ENCODE results near the gene LRRC56. TPM values are rescaled to one million over a fixed set of nuclear protein-coding genes. Genes with fewer than 3 reads are reported as not detected.

The LRRC56 gene
- total and polyA plus RNA-seq, 2 experiments from 2014 or later: 0.73 to 0.87 TPM

- TF ChIP-seq, protein P1, sequence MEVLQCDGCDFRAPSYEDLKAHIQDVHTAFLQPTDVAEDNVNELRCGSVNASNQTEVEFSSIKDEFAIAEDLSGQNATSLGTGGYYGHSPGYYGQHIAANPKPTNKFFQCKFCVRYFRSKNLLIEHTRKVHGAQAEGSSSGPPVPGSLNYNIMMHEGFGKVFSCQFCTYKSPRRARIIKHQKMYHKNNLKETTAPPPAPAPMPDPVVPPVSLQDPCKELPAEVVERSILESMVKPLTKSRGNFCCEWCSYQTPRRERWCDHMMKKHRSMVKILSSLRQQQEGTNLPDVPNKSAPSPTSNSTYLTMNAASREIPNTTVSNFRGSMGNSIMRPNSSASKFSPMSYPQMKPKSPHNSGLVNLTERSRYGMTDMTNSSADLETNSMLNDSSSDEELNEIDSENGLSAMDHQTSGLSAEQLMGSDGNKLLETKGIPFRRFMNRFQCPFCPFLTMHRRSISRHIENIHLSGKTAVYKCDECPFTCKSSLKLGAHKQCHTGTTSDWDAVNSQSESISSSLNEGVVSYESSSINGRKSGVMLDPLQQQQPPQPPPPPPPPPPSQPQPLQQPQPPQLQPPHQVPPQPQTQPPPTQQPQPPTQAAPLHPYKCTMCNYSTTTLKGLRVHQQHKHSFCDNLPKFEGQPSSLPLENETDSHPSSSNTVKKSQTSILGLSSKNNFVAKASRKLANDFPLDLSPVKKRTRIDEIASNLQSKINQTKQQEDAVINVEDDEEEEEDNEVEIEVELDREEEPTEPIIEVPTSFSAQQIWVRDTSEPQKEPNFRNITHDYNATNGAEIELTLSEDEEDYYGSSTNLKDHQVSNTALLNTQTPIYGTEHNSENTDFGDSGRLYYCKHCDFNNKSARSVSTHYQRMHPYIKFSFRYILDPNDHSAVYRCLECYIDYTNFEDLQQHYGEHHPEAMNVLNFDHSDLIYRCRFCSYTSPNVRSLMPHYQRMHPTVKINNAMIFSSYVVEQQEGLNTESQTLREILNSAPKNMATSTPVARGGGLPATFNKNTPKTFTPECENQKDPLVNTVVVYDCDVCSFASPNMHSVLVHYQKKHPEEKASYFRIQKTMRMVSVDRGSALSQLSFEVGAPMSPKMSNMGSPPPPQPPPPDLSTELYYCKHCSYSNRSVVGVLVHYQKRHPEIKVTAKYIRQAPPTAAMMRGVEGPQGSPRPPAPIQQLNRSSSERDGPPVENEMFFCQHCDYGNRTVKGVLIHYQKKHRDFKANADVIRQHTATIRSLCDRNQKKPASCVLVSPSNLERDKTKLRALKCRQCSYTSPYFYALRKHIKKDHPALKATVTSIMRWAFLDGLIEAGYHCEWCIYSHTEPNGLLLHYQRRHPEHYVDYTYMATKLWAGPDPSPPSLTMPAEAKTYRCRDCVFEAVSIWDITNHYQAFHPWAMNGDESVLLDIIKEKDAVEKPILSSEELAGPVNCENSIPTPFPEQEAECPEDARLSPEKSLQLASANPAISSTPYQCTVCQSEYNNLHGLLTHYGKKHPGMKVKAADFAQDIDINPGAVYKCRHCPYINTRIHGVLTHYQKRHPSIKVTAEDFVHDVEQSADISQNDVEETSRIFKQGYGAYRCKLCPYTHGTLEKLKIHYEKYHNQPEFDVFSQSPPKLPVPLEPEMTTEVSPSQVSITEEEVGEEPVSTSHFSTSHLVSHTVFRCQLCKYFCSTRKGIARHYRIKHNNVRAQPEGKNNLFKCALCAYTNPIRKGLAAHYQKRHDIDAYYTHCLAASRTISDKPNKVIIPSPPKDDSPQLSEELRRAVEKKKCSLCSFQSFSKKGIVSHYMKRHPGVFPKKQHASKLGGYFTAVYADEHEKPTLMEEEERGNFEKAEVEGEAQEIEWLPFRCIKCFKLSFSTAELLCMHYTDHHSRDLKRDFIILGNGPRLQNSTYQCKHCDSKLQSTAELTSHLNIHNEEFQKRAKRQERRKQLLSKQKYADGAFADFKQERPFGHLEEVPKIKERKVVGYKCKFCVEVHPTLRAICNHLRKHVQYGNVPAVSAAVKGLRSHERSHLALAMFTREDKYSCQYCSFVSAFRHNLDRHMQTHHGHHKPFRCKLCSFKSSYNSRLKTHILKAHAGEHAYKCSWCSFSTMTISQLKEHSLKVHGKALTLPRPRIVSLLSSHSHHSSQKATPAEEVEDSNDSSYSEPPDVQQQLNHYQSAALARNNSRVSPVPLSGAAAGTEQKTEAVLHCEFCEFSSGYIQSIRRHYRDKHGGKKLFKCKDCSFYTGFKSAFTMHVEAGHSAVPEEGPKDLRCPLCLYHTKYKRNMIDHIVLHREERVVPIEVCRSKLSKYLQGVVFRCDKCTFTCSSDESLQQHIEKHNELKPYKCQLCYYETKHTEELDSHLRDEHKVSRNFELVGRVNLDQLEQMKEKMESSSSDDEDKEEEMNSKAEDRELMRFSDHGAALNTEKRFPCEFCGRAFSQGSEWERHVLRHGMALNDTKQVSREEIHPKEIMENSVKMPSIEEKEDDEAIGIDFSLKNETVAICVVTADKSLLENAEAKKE (CRISPR knock-in tag; IDR thresholded peaks at IDR 0.05): no peak
- TF ChIP-seq NANOG (IDR thresholded peaks at IDR 0.05; ENCODE audit: borderline replicate concordance): no peak
- TF ChIP-seq, protein P2, sequence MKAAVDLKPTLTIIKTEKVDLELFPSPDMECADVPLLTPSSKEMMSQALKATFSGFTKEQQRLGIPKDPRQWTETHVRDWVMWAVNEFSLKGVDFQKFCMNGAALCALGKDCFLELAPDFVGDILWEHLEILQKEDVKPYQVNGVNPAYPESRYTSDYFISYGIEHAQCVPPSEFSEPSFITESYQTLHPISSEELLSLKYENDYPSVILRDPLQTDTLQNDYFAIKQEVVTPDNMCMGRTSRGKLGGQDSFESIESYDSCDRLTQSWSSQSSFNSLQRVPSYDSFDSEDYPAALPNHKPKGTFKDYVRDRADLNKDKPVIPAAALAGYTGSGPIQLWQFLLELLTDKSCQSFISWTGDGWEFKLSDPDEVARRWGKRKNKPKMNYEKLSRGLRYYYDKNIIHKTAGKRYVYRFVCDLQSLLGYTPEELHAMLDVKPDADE (IDR thresholded peaks at IDR 0.05): no peak
- no peak for TF ChIP-seq CTCF (conservative IDR thresholded peaks at IDR 0.05; ENCODE audit: low read depth in 2 of 2)
Measured at GRCh38 chr11:550746-551085, 13.4 kb downstream of the LRRC56 start (continued).

DNA sequence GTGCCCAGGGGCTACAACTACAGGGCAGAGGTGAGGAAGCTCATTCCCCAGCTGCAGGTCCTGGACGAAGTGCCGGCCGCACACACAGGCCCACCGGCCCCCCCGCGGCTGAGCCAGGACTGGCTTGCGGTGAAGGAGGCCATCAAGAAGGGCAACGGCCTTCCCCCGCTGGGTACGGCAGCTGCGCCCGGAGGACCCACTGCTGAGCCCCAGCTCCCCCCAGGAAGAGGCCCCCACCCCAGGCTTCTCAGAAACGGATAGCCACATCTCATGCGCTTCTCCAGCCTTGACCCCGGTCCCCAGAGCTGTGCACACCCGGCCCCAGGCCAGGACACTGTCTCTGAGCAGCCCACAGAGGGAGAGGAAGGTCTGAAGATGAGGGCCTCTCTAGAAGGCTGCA, 13.8 kb downstream of the LRRC56 start:
- TF ChIP-seq, protein P2 (IDR thresholded peaks at IDR 0.05): no peak
- TF ChIP-seq REST (IDR thresholded peaks at IDR 0.05; ENCODE audit: unreplicated experiment) (no peak), ZNF331 (CRISPR knock-in tag; IDR thresholded peaks at IDR 0.05; ENCODE audit: low read depth) (no peak), NANOG (IDR thresholded peaks at IDR 0.05; ENCODE audit: borderline replicate concordance) (no peak), STAT1 (IDR thresholded peaks at IDR 0.05; ENCODE audit: unreplicated experiment) (no peak)
- H3K27me3 Mint-ChIP-seq (ENCODE audit: insufficient read depth, low read depth, poor library complexity): peaks cover 7% of the 10 kb centered on the region
- Histone ChIP-seq H4K20me1 (replicated peaks; ENCODE audit: insufficient read depth) (no peaks in the 10 kb centered on the region), H3F3A (replicated peaks; ENCODE audit: low read depth) (0 out of 2 replicates have a peak, but pooled peaks cover 7% of the 10 kb centered on the region), H3K4me3 (no peak overlapping the region), H3K27me3 (ENCODE audit: insufficient read depth) (peaks cover 7% of the 10 kb centered on the region), H3K4me2 (no peak overlapping the region), H3K27ac (ENCODE audit: low read depth) (no peak overlapping the region), H3K79me2 (replicated peaks; ENCODE audit: insufficient read depth) (no peaks in the 10 kb centered on the region), H3K9me2 (ENCODE audit: insufficient read depth) (no peaks in the 10 kb centered on the region), H3K4me1 (ENCODE audit: insufficient read depth) (no peaks in the 10 kb centered on the region), H2AFZ (no peak overlapping the region), H3K36me3 (ENCODE audit: insufficient read depth) (no peaks in the 10 kb centered on the region)
- no peaks in the 10 kb centered on the region for H3K9me3 Mint-ChIP-seq
- no peak for DNase-seq (ENCODE audit: low spot score)
- no peak for ATAC-seq
- H3K4me3 Mint-ChIP-seq: no peak overlapping the region
- H3K27ac Mint-ChIP-seq: no peak overlapping the region
- H3K36me3 Mint-ChIP-seq (ENCODE audit: low read depth): no peaks in the 10 kb centered on the region
- no peaks in the 10 kb centered on the region for H3K4me1 Mint-ChIP-seq

All from GM23338 (cell line).